ENCODE measurements around the gene PLPP6. TPM values are rescaled to one million over a fixed set of nuclear protein-coding genes. Genes with fewer than 3 reads are reported as not detected.
A peak's percentile ranks its signal among the peaks of the same experiment; 100 is the strongest.
"Not testable (repeated sequence)": the region's sequence is repeated elsewhere in the genome, so short reads cannot be mapped to it uniquely, and the experiment has no call there.

Gene PLPP6
- total RNA-seq (2014; rRNA removed; shearing (Covaris generic)) = 12.7 and 13.5 TPM in 2 replicates

GRCh38 chr9:4662108-4662988 is at the start of gene PLPP6:
TSS of gene PLPP6 (plus strand) at chr9:4662294. CDS start at chr9:4662376, 82 bp downstream.
- DNase-seq (ENCODE audit: low spot score) = peak; percentile 97

DNA sequence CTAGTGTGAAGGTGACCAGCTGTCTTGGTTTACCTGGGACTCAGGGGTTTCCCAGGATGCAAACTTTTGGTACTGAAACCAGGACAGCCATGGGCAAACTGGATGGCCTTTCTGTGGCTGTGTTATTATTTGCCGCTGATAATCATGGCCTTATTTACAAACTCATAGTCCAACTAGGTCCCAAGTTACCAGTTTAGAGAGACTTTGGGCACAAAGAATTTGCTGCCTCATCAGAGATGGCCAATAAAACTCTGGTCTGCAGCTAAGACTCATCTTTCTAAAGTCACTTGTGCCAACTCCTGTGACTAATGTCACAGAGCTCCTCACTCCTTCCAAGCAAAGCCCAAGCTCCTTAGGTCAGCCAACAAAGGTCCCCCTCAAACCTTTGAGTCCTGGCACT is 47.5 kb upstream of the PLPP6 start:
- DNase-seq (ENCODE audit: low spot score) = no peak

- DNase-seq (ENCODE audit: low spot score) = no peak
These were observed 46.8 kb upstream of the PLPP6 start for GRCh38 chr9:4615251-4615650.

DNA sequence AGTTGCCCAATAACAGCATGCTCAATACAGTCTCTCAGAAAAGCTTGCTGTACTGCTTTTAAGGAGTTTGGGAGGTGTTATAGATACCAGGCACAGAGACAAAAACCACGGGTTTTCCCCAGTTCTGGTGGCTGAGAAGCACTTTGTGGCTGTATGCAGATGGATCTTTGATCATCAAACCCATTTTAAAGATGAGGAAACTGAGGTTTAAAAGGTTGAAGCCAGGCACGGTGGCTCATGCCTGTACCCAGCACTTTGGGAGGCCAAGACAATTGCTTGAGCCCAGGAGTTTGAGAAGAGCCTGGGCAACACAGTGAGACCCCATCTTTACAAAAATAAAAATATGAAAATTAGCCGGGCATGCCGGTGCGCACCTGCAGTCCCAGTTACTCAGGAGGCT is 46.3 kb upstream of the PLPP6 start:
- DNase-seq (ENCODE audit: low spot score) = no peak

GRCh38 chr9:4617752-4618151 is 44.3 kb upstream of the PLPP6 start:
- DNase-seq (ENCODE audit: low spot score) = no peak

- DNase-seq (ENCODE audit: low spot score) = no peak
These were observed 43.4 kb upstream of the PLPP6 start for GRCh38 chr9:4618700-4619099.

DNA sequence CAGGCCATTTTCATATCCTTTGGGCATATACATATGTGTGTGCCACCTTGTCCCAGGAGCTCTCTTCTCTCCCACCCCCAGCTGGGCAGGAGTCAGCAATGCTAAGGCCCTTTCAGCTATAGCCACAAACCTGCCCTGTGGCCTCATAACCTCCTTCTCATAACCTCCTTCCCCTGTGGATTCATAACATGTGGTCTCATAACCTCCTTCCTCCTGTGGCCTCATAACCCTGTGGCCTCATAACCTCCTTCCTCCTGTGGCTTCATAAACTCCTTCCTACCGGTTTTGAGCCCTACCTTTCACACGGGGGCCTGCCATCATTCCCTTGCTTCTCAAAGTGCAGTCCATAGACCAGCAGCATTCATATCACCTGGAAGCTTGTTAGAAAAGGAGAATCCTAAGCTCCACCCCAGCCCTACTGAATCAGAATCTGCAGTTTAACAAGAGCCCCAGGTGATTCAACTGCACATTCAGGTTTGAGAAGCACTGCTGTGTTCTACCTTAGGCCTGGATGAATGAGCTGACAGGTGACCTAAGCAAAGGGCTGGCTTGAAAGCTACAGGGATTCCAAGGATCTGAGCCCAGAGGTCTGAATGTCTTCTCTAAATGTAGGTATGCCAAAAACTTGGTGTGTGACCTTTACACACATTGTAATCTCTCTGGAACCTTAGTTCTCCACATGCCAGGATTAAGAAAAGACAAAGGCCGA is 41.9 kb upstream of the PLPP6 start:
- DNase-seq (ENCODE audit: low spot score) = peak; percentile 10

DNA sequence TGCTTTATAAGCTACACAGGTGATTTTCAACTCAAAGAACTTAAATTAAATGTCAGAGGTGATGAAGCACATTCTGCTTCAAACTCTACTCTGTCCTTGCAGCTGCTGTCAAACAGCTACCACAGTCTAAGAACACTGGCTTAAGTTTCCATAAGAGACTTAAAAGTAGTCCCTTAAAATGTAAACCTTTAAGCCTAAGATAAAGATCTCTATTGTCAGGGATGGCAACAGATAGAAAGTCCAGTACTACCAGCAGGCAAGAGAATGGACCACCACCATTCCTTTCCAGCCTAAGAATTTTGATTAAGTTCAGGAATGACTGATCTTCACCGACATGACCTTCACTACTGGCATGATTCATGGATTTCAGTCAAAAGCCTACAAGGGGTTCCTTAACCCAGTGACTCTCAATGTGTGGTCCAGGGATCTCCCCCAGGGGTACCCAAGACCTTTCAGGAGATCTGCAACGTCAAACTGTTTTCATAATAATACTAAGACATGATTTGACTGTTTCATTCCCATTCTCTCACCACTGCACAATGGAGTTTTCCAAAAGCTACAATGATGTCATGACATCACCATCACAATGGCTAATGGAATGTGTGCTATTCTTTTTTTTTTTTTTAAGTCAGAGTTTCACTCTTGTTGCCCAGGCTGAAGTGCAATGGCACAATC is 41.1 kb upstream of the PLPP6 start:
- no peak for DNase-seq (ENCODE audit: low spot score)

DNA sequence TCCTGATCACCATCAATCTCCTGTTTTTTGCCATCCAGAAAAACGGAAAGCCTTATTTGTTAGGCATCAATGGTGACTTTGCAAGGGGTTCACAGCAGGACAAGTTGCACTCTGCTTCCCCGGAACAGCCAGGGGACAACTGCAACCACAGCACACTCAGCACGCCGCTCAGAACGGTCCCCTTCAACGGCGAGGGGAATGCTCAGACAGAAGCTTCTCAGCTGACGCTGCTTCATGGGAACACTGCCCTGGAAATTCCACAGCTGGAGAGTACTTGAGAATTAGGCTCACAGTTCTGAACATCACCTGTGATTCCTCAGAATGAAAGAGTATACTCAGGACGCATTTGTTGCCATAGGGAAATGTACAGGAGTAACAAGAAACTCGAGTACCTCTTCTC is 40.1 kb upstream of the PLPP6 start:
- no peak for DNase-seq (ENCODE audit: low spot score)

DNA sequence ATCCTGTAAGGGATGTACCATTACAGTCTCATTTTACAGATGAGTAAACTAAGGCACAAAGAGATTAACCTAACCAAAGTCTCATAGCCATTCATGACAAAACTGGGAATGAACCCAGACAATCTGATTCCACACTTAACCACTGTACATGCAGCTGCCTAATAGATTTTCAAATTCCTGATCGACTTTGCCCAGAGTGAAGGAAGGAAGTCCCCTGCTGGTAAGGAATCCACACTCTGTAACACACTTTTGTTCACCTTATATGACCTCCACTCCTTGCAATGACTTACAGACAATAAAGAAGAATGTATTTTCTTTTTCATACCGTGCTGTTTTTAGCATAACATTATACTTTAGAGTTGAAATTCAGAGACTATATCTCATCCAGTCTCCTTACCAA is 31.3 kb upstream of the PLPP6 start:
- DNase-seq (ENCODE audit: low spot score) = no peak

DNA sequence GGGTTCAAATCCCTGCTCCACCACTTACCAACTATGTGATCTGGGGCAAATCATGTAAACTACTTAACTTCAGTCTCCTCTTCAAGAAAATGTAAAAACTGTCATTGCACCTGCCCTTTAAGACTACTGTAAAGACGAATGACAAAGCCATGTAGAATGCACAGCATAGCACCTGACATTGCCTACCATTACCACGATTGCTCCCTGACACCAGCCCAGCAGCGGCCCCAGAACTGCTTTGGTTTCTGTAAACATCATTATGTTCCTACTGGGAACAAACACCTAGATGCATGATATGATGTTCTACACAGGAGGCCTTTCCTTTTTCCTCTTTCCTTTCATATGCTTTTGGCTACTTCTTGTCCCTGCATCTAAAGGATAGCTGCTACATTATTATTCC is 23.1 kb upstream of the PLPP6 start:
- DNase-seq (ENCODE audit: low spot score) = no peak

DNA sequence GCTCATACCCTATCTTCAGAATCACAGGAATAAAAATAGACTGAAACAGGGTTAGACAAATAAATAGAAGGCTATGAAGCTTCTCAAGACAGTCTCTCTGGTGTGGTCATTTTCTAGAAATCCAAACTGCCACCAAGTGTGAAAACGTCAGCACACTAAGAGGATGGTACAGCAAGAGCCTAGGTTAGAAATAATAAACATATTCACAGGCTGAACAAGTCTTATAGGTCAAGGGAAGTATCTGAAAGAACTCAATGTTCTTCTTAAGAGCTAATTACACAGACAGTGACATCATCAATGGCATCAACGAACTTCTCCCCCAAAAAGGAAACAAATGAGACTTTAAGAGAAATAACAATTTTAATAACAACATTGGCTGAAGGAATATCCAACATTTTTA is 22.7 kb upstream of the PLPP6 start:
- DNase-seq (ENCODE audit: low spot score) = no peak

DNA sequence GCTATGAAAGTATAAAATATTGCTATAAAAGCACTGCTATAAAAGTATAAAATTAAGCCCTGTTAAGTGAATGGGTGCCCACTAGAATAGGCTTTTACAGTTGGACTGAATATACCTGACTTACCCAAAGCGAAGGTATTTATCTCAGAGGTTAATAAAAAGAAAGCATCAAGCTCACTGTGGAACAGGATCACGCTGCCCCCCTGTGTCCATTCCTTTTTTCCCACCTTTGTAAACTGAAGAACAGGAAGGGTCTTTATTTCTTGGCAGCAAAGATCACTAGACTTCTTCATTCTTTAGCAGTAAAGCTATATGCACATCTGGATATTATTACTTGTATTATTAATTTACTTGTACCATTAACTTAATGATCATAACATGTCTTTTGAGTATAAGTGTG is 22.1 kb upstream of the PLPP6 start:
- peak; percentile 52 for DNase-seq (ENCODE audit: low spot score)

GRCh38 chr9:4642351-4642750 is 19.7 kb upstream of the PLPP6 start:
- no peak for DNase-seq (ENCODE audit: low spot score)

DNA sequence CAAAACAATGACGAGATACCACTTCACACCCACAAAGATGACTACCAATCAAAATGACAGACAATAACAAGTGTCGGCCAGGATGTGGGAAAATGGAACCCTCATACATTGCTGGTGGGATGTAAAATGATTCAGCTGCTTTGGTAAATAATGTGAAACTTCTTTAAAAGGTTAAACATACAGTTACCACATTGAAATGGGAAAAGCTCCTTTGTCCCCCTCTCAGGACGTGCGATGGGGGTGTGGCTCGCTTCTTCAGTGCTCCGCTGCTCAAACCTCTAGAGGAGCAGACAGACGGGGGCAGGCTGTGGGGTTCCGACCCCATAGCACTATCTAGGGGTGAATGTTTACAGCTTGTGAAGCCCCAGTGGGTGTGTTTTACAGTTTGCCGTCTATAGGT is 8.0 kb upstream of the PLPP6 start:
- DNase-seq (ENCODE audit: low spot score) = no peak

GRCh38 chr9:4654538-4654937 is 7.6 kb upstream of the PLPP6 start:
- DNase-seq (ENCODE audit: low spot score) = no peak

- DNase-seq (ENCODE audit: low spot score) = not testable (repeated sequence)
These were observed 5.9 kb upstream of the PLPP6 start for GRCh38 chr9:4656196-4656595.

DNA sequence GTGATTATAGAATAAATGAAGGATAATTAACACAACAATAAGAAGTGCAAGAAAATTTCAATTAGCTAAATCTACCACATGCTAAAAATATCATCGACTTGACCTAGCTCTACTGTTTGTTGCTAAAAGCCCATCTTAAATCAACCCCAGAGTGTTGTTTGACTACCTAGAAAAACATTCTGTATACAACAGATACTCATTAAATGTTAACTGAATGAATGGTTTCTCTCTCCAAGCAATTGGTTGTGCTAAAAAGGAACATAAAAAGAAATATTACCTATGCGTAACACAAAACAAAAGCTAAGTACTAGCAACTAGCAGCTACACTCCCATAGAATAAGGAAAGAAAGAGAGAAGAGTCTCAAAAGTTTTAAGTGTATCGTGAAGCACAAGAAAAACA is 5.5 kb upstream of the PLPP6 start:
- DNase-seq (ENCODE audit: low spot score) = no peak

GRCh38 chr9:4657426-4658159 is 4.5 kb upstream of the PLPP6 start:
- no peak for DNase-seq (ENCODE audit: low spot score)

GRCh38 chr9:4660665-4661064 is 1.4 kb upstream of the PLPP6 start:
- not testable (repeated sequence) for DNase-seq (ENCODE audit: low spot score)

GRCh38 chr9:4661165-4661564 is 929 bp upstream of the PLPP6 start:
- no peak for DNase-seq (ENCODE audit: low spot score)

DNA sequence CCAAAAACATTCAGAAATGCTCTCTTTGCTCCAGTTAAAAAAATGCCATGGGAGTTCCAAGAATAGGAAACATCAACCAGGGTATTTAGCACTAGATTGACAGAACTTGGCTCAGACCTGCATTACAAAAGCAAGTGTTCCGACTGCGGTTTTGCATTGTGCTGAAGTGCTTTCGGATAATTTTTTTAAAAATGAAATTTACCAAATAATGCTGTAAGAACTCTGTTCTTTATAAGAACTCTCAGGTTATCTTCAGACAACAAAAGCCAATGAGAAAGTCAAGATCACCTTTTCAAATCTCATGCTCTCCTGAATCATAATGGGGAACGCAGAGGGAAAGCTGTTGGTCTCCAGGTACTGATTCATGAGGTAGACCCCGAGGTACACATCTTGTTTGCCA is 483 bp upstream of the PLPP6 start:
- no peak for DNase-seq (ENCODE audit: low spot score)

Measured in HT-29 (cell line).